Adipose tissue (tissue), 3 donors: ENCODE data around the gene RTF2. TPM values are rescaled to one million over a fixed set of nuclear protein-coding genes. Genes with fewer than 3 reads are reported as not detected.
"Not testable (repeated sequence)": the region's sequence is repeated elsewhere in the genome, so short reads cannot be mapped to it uniquely, and the experiment has no call there.

ENCODE experiments used
- H3K27ac ChIP-seq: one replicate; pipeline ENCODE4 v1.5.1; 2013; ENCODE audit warnings: low read depth, low read length
- WGBS, 3 donors: extraction: QIAGEN DNeasy Blood & Tissue Kit; methylation state at CpG; one replicate each; pipeline ENCODE4 v1.1.7; 2013; 5-methylcytosine and 5-hydroxymethylcytosine counted together
- polyA plus RNA-seq, 3 donors: library from polyadenylated mRNA; stranded (reverse); fragments of 200-250 nt; gene quantifications; one replicate each; pipeline ENCODE4 v1.2.3, GENCODE V29; 2013
- donor health status: healthy with polysubstance abuse.
- donor health status: Bipolar disorder and iron deficiency.
- donor health status: healthy.

Gene RTF2
- polyA plus RNA-seq, 3 donors, result 38.4 to 90.2 (median 74.3) TPM

DNA sequence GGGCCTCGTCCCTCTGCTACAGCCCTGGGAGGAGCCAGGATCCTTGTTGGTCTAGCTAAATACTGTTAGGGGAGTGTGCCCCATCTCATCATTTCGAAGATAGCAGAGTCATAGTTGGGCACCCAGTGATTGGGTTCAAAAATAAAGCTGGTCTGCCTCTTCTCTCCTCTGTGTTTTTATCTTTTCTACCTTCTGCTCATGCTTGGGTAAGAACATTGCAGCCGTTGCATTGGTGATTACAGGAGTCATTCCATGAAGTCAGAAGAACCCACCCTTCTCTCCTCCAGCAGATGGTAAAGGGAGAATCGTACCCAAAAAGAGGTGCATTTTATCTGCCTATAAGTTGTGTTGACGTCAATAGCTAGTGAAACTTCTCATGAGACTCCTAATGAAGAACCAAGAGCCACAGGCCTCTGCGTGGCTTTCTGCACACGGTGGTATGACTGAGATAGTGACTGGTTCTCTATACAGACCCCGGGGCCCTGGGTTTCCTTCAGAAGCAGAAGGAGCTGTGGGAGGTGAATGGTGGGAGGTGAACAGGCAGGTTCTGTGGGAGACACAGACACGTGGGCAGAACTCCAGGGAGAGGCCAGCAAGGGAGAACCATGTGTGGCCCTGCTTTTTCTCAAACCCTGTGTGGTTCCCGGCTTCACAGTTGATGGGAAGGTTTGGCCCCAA, 50.4 kb downstream of the RTF2 start:
- WGBS, 3 donors, result 95 to 96% (median 96%) methylated on average over 10 of the region's 10 CpGs
- H3K27ac ChIP-seq, result no peak overlapping the region

DNA sequence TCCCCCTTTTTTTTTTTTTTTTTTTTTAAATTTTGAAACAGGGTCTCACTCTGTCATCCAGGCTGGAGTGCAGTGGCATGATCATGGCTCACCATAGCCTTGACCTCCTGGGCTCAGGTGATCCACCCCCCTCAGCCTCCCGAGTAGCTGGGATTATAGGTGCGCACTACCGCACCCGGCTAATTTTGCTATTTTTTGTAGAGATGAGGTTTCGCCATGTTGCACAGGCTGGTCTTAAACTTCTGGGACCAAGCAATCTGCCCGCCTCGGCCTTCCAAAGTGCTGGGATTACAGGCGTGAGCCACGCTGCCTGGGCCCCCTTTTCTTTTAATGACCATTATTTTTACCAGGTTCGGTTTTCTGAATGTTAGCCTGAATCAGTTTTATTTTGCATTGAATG, 51.1 kb downstream of the RTF2 start:
- 98 to 100% (median 99%) methylated on average over 10 of the region's 10 CpGs for WGBS, 3 donors
- no peak overlapping the region for H3K27ac ChIP-seq

- 97 to 100% (median 98%) methylated on average over 10 of the region's 10 CpGs for WGBS, 3 donors
- H3K27ac ChIP-seq, result no peak overlapping the region
These were observed 51.8 kb downstream of the RTF2 start for GRCh38 chr20:56520180-56520579.

DNA sequence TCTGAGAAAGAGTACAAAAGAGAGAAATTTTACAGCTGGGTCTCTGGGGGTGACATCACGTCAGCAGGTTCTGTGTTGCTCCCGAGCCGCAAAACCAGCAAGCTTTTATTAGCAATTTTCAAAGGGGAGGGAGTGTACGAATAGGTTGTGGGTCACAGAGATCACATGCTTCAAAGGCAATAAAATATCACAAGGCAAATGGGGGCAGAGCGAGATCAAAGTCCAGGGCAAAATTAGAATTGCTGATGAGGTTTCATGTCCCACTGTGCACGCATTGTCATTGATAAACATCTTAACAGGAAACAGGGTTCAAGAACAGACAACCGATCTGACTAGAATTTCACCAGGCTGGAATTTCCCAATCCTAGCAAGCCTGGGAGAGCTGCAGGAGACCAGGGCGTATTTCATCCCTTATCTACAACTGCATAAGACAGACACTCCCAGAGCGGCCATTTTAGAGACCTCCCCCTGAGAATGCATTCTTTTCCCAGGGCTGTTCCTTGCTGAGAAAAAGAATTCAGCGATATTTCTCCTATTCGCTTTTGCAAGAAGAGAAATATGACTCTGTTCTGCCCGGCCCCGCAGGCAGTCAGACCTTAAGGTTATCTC, 52.4 kb downstream of the RTF2 start:
- 93 to 97% (median 94%) methylated on average over 13 of the region's 13 CpGs for WGBS, 3 donors
- not testable (repeated sequence) for H3K27ac ChIP-seq

DNA sequence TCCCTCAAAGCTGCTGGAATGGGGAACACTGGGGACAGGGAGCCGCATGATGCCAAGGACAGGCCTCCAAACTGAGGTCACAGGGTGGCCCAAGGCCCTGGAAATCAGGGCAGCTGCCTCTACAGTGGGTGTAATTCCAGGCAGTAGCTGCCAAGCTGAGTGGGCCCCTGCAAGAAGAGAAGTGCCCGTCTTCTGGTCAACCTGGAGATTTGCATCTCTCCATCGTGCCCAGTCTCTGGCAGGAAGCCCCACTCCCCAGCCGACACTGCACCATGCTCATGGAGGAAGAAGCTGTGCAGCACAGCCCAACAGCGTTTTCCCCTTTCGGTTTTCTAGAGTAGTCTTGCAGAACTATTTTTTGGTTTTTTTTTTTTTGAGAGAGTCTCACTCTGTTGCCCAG, 53.9 kb downstream of the RTF2 start:
- 72 to 89% (median 75%) methylated on average over 6 of the region's 6 CpGs for WGBS, 3 donors
- H3K27ac ChIP-seq, result no peak overlapping the region

DNA sequence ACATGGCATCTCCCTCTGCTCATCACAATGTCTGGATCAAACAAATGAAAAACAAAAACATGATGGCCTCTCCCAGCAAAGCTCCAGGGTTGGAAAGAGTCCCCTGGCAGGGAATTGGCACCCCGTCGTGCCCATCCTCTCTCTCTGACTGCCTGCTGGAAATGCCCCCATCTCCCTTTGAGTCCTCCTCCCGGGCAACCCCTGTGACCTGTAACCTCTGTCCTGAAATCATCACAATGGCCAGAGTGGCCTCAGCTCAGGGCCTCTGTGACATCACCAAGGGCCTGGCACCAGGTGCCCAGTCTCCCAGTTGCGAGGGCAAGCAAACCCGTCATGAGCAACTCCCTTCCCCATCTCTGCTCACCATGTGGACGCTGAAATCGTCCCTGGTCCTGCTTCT, 56.0 kb downstream of the RTF2 start, which contains the start of gene FAM209A:
TSS of gene FAM209A (plus strand) at position 301 of the 400 bp plus-strand sequence. CDS start at position 366, 65 bp downstream.
- WGBS, 3 donors, result 85 to 91% (median 90%) methylated on average over 5 to 7 of the region's 7 CpGs
- H3K27ac ChIP-seq, result not testable (repeated sequence)

DNA sequence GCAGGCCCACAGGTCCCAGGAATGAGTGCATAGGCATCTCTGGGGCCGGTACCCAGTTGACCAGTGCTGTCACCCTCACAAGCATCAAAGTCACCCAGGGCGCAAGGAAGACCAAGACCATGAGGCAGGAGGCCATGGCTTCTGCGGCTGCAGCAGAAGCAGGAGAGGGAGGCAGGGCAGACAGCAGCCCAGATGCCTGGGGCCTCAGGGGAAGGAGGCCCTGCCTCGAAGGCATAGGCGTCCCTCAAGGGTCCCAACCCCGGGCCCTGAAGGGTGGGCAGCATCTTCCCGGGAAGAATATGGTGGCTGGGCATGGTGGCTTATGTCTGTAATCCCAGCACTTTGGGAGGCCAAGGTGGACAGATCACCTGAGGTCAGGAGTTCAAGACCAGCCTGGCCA, 59.1 kb downstream of the RTF2 start:
- H3K27ac ChIP-seq, result no peak overlapping the region
- WGBS, 3 donors, result 92 to 97% (median 96%) methylated on average over 7 of the region's 7 CpGs

DNA sequence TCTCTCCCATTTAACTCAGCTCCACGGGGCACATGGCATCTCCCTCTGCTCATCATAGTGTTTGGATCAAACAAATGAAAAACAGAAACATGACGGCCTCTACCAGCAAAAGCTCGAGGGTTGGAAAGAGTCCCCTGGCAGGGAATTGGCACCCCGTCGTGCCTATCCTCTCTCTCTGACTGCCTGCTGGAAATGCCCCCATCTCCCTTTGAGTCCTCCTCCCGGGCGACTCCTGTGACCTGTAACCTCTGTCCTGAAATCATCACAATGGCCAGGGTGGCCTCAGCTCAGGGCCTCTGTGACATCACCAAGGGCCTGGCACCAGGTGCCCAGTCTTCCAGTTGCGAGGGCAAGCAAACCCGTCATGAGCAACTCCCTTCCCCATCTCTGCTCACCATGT, 64.5 kb downstream of the RTF2 start, which contains the start of gene FAM209B:
TSS of gene FAM209B (plus strand) at position 301 of the 400 bp plus-strand sequence. CDS start at position 397, 96 bp downstream.
- 86 to 91% (median 86%) methylated on average over 9 of the region's 9 CpGs for WGBS, 3 donors
- not testable (repeated sequence) for H3K27ac ChIP-seq

- no peak overlapping the region for H3K27ac ChIP-seq
- 44 to 77% (median 66%) methylated on average over 3 of the region's 3 CpGs for WGBS, 3 donors
These were observed 69.6 kb downstream of the RTF2 start for GRCh38 chr20:56537997-56538396.

DNA sequence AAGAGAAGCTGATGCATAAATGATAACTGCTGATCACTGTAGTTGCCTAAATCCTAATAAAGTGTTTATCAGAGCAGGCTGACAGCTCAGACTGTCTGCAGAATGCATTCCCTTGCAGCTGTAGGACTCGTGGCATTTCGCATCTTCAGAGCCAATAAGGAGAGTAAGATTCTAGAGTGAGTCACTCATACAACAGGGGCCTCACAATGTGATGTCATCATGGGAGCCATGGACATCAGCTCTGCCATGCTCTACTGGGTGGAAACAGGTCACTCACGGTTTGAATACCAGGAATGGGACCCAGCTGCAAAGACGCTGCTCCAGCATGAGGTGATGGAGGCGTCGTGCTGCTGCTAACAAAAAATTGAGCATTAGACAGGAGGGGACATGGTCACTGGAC, 72.0 kb downstream of the RTF2 start:
- 82 to 91% (median 88%) methylated on average over 6 of the region's 6 CpGs for WGBS, 3 donors
- no peak overlapping the region for H3K27ac ChIP-seq

- 63 to 76% (median 68%) methylated on average over 9 of the region's 9 CpGs for WGBS, 3 donors
- H3K27ac ChIP-seq, result no peak overlapping the region
These were observed 74.1 kb downstream of the RTF2 start for GRCh38 chr20:56542489-56543030.

DNA sequence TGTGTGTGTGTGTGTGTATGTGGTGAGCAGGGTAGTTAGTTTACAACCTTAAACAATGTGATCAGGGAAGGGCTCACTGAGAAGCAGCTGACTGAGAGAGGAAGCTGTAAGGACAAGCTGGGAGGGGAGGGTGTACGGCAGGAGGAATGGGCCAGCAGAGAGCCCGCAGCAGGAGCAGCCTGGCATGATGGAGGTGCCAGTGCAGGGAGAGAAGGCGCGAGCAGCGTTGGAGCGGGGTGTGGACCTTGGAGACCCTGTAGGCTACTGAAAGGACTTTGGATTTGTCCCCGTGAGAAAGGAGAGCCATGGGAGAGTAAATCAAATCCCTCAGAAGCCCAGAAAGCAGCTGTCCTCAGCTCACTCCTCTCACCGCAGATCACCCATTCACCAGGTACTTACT, 83.1 kb downstream of the RTF2 start:
- WGBS, 3 donors, result 86 to 95% (median 89%) methylated on average over 8 of the region's 8 CpGs
- no peak overlapping the region for H3K27ac ChIP-seq

DNA sequence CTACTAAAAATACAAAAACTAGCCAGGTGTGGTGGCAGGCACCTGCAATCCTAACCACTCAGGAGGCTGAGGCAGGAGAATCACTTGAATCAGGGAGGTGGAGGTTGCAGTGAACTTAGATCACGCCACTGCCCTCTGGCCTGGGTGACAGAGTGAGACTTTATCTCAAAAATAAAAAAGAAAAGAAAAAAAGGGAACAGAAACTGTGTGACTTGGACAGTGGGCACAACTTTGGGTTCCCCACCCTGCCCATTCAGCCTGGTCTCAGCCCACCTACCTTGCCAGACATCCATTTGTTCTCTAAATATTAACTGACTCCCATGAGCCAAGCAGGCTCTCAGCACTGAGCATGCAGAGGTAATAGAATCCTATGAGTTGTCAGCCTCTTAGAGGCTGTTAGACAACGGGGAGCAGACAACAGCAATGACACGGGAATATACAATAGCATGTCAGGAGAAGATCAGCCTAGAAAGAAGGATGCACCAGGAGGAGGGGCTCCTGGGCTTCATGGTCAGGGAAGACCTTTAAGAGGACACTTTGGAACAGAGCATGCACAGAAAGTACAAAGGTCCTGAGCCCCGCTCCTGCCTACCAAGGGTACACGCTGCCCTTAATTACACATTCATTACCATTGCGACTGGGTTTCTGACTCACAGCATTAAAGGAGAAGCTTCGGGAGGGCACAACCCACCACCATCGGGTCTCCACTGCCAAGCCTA, 84.6 kb downstream of the RTF2 start:
- WGBS, 3 donors, result 49 to 77% (median 75%) methylated on average over 8 of the region's 8 CpGs
- H3K27ac ChIP-seq, result no peak overlapping the region

DNA sequence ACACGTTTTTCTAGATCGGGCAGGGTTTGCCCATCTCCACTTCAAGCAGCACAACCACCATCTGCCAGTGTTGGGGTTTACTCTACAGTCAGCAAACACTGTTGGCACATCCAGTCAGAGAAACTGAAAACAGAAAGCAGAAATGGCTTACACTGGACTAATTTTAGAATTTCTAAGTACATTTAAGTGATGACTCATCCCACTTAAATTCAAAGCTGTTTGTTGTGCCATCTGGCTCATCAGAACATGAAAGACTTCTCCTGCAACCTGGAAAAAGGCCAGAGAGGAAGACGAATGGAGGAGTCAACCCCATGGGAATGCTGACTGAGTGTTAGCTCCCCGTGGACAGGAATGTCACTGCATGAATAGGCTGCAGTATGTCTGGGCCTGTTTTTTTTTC, 86.4 kb downstream of the RTF2 start:
- WGBS, 3 donors, result 5 to 34% (median 7%) methylated on average over 4 of the region's 4 CpGs
- H3K27ac ChIP-seq, result no peak overlapping the region

- 50 to 66% (median 57%) methylated on average over 6 of the region's 6 CpGs for WGBS, 3 donors
- no peak overlapping the region for H3K27ac ChIP-seq
These were observed 90.5 kb downstream of the RTF2 start for GRCh38 chr20:56558968-56559367.

- not testable (repeated sequence) for H3K27ac ChIP-seq
- 91 to 97% (median 94%) methylated on average over 6 of the region's 6 CpGs for WGBS, 3 donors
These were observed 96.1 kb downstream of the RTF2 start for GRCh38 chr20:56564526-56564925.

GRCh38 chr20:56565511-56565910, 97.1 kb downstream of the RTF2 start:
- H3K27ac ChIP-seq, result no peak overlapping the region
- WGBS, 3 donors, result 90 to 92% (median 91%) methylated on average over 4 of the region's 4 CpGs

DNA sequence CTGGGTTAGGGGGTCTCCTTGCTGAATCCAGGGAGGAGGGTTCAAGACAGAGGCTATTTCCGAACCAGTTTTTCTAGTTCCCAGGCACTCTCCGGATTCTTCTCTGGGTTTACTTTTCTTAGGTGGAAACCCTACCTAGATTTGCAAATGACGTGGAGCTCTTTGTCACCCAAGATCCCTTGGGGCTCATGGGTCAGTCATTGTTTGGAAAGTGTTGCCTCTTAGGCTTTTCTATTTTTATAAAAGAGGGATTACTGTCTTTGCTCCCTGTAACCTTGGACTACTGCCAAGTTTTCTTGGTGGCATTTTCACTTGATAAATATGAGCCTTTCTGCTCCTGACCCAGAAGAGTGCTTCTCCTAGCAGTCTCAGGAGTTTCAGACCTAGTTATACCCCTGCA, 98.2 kb downstream of the RTF2 start:
- H3K27ac ChIP-seq, result no peak overlapping the region
- WGBS, 3 donors, result 43 to 77% (median 72%) methylated on average over 3 of the region's 3 CpGs
